Left lung (tissue), 10 donors: Measurements from ENCODE around the gene TAGLN. TPM values are rescaled to one million over a fixed set of nuclear protein-coding genes. Genes with fewer than 3 reads are reported as not detected.
A peak's percentile ranks its signal among the peaks of the same experiment; 100 is the strongest.
"Not testable (repeated sequence)": the region's sequence is repeated elsewhere in the genome, so short reads cannot be mapped to it uniquely, and the experiment has no call there.

Experiments
- ATAC-seq: fragments of 200-7000 bp; cut with Tn5 transposase; one replicate; pipeline ENCODE4 v1.9.1; 2020; ENCODE audit warnings: moderate library complexity
- DNase-seq, 4 donors: peaks; one replicate each; pipeline ENCODE4 v3.0.0-alpha.2; 2013 to 2020
- H3K27ac ChIP-seq, 2 donors: fragments of 200-600 bp; sonication (generic) in 1 of 2; one replicate each; pipeline versions ENCODE4 v1.5.0 to v1.8.0; 2020 to 2021
- H3K27me3 ChIP-seq, 2 donors: fragments of 200-600 bp; sonication (generic) in 1 of 2; one replicate each; pipeline versions ENCODE4 v1.5.0 to v1.8.0; 2020 to 2021
- H3K36me3 ChIP-seq, 2 donors: fragments of 200-600 bp; sonication (generic) in 1 of 2; one replicate each; pipeline versions ENCODE4 v1.5.0 to v1.8.0; 2020 to 2021
- H3K4me1 ChIP-seq, 2 donors: fragments of 200-600 bp; one replicate each; pipeline ENCODE4 v1.8.0; 2021
- H3K4me3 ChIP-seq, 2 donors: fragments of 200-600 bp; sonication (generic) in 1 of 2; one replicate each; pipeline versions ENCODE4 v1.5.0 to v1.8.0; 2020 to 2021; ENCODE audit warnings: mild to moderate bottlenecking in 1 of 2
- H3K9me3 ChIP-seq, 2 donors: fragments of 200-600 bp; sonication (generic) in 1 of 2; one replicate each; pipeline versions ENCODE4 v1.5.0 to v1.8.0; 2020 to 2021
- intact Hi-C, 2 donors: fragments of 100-400 bp; cut with DNase I; formaldehyde crosslinking; loops; one replicate each; pipeline versions ENCODE4 v1.11.2 to v1.14.2; 2022
- polyA plus RNA-seq, 6 donors: library from polyadenylated mRNA; unstranded; fragments of 120-200 nt; gene quantifications; one replicate each; pipeline ENCODE4 v1.2.1, GENCODE V29; 2013; ENCODE audit not compliant: insufficient read length in 6 of 6
- total RNA-seq, 2 donors: library from RNA; stranded (reverse); fragmentation: NEBNext Ultra II Directional; extraction: Animal tissue kit (Norgen Biotek cat#: 25700); gene quantifications; one replicate each; pipeline ENCODE4 v1.2.1, GENCODE V29; 2021
- TF ChIP-seq, protein P1 (sequence below), 2 donors: fragments of 200-600 bp; sonication (generic) in 1 of 2; IDR thresholded peaks; one replicate each; pipeline versions ENCODE4 v1.5.0 to v1.8.0; 2021; ENCODE audit warnings: antibody characterized with exemption in 2 of 2
- donor health status: DM: no; HTN: yes; CAD: no.
- donor health status: DM: no; HTN: no; CAD: no.

The TAGLN gene
- total and polyA plus RNA-seq, 8 donors: 104 to 763 (median 207) TPM

DNA sequence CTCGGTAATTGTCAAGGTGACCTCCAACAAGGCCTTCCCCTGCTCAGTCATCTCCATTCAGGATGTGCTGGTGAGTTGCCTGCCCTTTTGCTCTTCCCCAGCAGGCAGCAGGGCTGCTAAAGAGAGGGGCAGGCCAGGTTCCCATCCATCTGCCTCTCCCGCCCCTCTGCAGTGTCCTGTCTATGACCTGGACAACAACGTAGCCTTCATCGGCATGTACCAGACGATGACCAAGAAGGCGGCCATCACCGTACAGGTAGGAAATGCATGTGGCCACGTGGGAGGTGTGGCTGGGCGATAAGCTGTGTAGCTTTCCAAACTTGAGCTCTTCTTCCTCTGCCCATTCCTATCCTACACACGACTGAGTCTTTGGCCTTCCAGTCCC, 16.6 kb upstream of the TAGLN start:
- intact Hi-C loops: no loop called here
- ATAC-seq (no peak), DNase-seq (no peak)
- no peak overlapping the region for H3K27ac ChIP-seq
- H3K4me3 ChIP-seq: no peak overlapping the region
- TF ChIP-seq, protein P1, sequence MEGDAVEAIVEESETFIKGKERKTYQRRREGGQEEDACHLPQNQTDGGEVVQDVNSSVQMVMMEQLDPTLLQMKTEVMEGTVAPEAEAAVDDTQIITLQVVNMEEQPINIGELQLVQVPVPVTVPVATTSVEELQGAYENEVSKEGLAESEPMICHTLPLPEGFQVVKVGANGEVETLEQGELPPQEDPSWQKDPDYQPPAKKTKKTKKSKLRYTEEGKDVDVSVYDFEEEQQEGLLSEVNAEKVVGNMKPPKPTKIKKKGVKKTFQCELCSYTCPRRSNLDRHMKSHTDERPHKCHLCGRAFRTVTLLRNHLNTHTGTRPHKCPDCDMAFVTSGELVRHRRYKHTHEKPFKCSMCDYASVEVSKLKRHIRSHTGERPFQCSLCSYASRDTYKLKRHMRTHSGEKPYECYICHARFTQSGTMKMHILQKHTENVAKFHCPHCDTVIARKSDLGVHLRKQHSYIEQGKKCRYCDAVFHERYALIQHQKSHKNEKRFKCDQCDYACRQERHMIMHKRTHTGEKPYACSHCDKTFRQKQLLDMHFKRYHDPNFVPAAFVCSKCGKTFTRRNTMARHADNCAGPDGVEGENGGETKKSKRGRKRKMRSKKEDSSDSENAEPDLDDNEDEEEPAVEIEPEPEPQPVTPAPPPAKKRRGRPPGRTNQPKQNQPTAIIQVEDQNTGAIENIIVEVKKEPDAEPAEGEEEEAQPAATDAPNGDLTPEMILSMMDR (IDR thresholded peaks at IDR 0.05): no peak
- no peaks in the 10 kb centered on the region for H3K27me3 ChIP-seq
- peaks cover 18 to 41% of the 10 kb centered on the region in 2 donors for H3K4me1 ChIP-seq
- H3K9me3 ChIP-seq: no peaks in the 10 kb centered on the region
- peaks cover 0 to 31% of the 10 kb centered on the region in 2 donors for H3K36me3 ChIP-seq

DNA sequence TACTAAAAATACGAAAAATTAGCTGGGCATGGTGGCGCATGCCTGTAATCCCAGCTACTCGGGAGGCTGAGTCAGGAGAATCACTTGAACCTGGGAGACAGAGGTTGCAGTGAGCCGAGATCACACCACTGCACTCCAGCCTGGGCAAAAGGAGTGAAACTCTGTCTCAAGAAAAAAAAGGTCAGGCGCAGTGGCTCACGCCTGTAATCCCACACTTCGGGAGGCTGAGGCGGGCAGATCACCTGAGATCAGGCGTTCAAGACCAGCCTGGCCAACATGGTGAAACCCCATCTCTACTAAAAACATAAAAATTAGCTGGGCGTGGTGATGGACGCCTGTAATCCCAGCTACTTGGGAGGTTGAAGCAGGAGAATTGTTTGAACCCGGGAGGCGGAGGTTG, 16.0 kb upstream of the TAGLN start:
- peaks cover 0 to 37% of the 10 kb centered on the region in 2 donors for H3K36me3 ChIP-seq
- H3K27ac ChIP-seq, intact Hi-C loops, ATAC-seq, H3K4me3 ChIP-seq, H3K9me3 ChIP-seq, DNase-seq, H3K27me3 ChIP-seq: not testable (repeated sequence)
- H3K4me1 ChIP-seq: peaks cover 13 to 40% of the 10 kb centered on the region in 2 donors

DNA sequence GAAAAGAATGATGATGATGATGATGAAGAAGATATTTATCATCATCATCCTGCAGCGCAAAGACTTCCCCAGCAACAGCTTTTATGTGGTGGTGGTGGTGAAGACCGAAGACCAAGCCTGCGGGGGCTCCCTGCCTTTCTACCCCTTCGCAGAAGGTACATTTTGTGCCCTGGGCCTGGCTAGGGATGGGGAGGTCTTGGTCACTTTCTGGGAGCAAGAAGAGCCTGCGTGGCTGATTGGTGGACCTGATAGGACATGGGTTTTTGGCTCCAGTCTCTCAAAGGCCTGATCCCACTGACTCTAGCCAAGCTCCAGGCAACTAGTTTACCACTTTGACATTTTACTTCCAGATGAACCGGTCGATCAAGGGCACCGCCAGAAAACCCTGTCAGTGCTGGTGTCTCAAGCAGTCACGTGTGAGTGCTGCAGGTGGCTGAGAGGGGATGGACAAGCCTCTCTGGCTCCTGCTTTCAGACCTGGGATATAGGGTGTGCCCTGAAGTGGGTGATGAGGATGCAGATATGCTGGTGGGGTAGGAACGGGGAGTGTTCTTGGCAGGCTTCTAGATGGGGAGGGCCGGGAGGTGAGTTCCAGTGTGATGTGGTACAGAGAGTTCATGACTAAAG, 15.3 kb upstream of the TAGLN start:
- TF ChIP-seq, protein P1 (IDR thresholded peaks at IDR 0.05): no peak
- intact Hi-C loops: no loop called here
- Histone ChIP-seq H3K36me3 (peaks cover 0 to 44% of the 10 kb centered on the region in 2 donors), H3K9me3 (no peaks in the 10 kb centered on the region), H3K4me1 (peaks cover 13 to 43% of the 10 kb centered on the region in 2 donors), H3K27me3 (no peaks in the 10 kb centered on the region), H3K4me3 (no peak overlapping the region), H3K27ac (peak overlapping the region in 1 of 2 donors; percentile 78)
- ATAC-seq: peak; percentile 62
- peak in 2 of 4 donors; percentile 33 to 86 for DNase-seq

DNA sequence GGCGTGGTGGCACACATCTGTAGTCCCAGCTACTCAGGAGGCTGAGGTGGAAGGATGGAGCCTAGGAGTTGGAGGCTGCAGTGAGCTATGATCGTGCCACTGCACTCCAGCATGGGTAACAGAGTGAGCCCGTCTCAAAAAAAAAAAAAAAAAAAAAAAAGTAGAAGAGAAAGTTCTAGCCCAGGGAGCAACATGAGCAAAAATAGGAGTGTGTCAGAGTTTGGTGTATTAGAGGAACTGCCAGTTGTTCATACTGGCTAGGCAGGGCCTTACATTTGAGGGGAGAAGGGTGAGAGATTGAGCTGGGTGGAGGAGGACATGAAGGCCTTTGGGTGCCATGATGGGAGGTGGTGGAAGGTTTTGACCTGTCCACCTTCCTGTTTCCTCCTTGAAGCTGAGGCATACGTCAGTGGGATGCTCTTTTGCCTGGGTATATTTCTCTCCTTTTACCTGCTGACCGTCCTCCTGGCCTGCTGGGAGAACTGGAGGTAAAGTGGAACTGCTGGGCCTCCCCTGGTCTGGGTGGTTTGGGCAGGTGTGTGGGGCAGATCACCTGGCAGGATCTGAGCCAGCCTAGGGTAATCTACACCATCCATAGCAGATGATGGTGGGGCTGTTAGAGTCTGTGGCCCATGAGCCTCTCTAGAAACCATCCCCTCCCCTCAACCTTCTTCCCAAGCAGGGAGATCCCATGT, 13.3 kb upstream of the TAGLN start:
- Histone ChIP-seq H3K36me3 (peaks cover 0 to 62% of the 10 kb centered on the region in 2 donors), H3K4me3 (no peak overlapping the region), H3K9me3 (no peaks in the 10 kb centered on the region), H3K27me3 (no peaks in the 10 kb centered on the region), H3K4me1 (peaks cover 2 to 34% of the 10 kb centered on the region in 2 donors), H3K27ac (peak overlapping the region; percentile 13 to 78)
- intact Hi-C loops: no loop called here
- DNase-seq: no peak
- TF ChIP-seq, protein P1 (IDR thresholded peaks at IDR 0.05): no peak
- ATAC-seq: no peak

DNA sequence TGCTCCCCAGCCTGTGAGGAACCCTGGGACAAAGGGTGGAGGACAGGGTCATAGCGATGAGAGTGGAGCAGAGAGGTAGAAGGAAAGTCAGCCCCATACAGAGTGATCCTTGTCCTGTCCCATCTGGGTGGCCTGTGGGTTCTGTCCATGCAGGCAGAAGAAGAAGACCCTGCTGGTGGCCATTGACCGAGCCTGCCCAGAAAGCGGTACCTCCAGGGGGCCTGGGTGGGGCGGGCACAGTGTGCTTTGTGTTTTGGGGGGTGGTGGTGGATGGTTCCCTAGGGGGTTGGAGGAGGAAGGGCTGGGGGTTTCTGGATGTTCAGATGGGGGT, 12.8 kb upstream of the TAGLN start:
- TF ChIP-seq, protein P1 (IDR thresholded peaks at IDR 0.05): no peak

More for the DNA sequence above, 12.8 kb upstream of the TAGLN start:
- no peaks in the 10 kb centered on the region for H3K9me3 ChIP-seq
- H3K36me3 ChIP-seq: peaks cover 0 to 66% of the 10 kb centered on the region in 2 donors
- peak in 1 of 4 donors; percentile 31 for DNase-seq
- H3K27me3 ChIP-seq: no peaks in the 10 kb centered on the region
- intact Hi-C loops: no loop called here
- no peak for ATAC-seq
- peak overlapping the region in 1 of 2 donors; percentile 78 for H3K27ac ChIP-seq
- peaks cover 0 to 31% of the 10 kb centered on the region in 2 donors for H3K4me1 ChIP-seq
- no peak overlapping the region for H3K4me3 ChIP-seq
